ENCODE results near the gene UBXN2A. TPM values are rescaled to one million over a fixed set of nuclear protein-coding genes. Genes with fewer than 3 reads are reported as not detected.

Gene UBXN2A
- total RNA-seq, 1 donor from 2014 or later, result 16.2 TPM

GRCh38 chr2:24008672-24009366 lies 68.6 kb downstream of the UBXN2A start:
- peaks cover 16% of the 10 kb centered on the region for H3K27me3 ChIP-seq (ENCODE audit: control insufficient read depth, insufficient read depth, low read length)
- no peaks in the 10 kb centered on the region for H3K36me3 ChIP-seq (ENCODE audit: control insufficient read depth, insufficient read depth, low read length)
- H3K4me3 ChIP-seq (ENCODE audit: low read depth, low read length), result no peak overlapping the region
- no peak for DNase-seq (ENCODE audit: low read depth)
- no peak for TF ChIP-seq CTCF (IDR thresholded peaks at IDR 0.05; ENCODE audit: insufficient read depth, low read length, poor library complexity, severe bottlenecking)

GRCh38 chr2:24009367-24009679 lies 69.1 kb downstream of the UBXN2A start:
- H3K36me3 ChIP-seq (ENCODE audit: control insufficient read depth, insufficient read depth, low read length), result no peaks in the 10 kb centered on the region
- H3K27me3 ChIP-seq (ENCODE audit: control insufficient read depth, insufficient read depth, low read length), result peaks cover 16% of the 10 kb centered on the region
- no peak for DNase-seq (ENCODE audit: low read depth)
- TF ChIP-seq CTCF (IDR thresholded peaks at IDR 0.05; ENCODE audit: insufficient read depth, low read length, poor library complexity, severe bottlenecking), result no peak
- no peak overlapping the region for H3K4me3 ChIP-seq (ENCODE audit: low read depth, low read length)

GRCh38 chr2:24009680-24010476 lies 69.6 kb downstream of the UBXN2A start, which contains the start of gene MFSD2B:
Gene MFSD2B (plus strand): TSS chr2:24010085. CDS start chr2:24010097, 12 bp downstream.
- no peaks in the 10 kb centered on the region for H3K36me3 ChIP-seq (ENCODE audit: control insufficient read depth, insufficient read depth, low read length)
- no peak for TF ChIP-seq CTCF (IDR thresholded peaks at IDR 0.05; ENCODE audit: insufficient read depth, low read length, poor library complexity, severe bottlenecking)

GRCh38 chr2:24010477-24011249 lies 70.4 kb downstream of the UBXN2A start:
- Histone ChIP-seq H3K27me3 (ENCODE audit: control insufficient read depth, insufficient read depth, low read length) (peaks cover 16% of the 10 kb centered on the region), H3K4me3 (ENCODE audit: low read depth, low read length) (no peak overlapping the region), H3K36me3 (ENCODE audit: control insufficient read depth, insufficient read depth, low read length) (no peaks in the 10 kb centered on the region)
- no peak for TF ChIP-seq CTCF (IDR thresholded peaks at IDR 0.05; ENCODE audit: insufficient read depth, low read length, poor library complexity, severe bottlenecking)
- DNase-seq (ENCODE audit: low read depth), result no peak

More at GRCh38 chr2:24009680-24010476, 69.6 kb downstream of the UBXN2A start, which contains the start of gene MFSD2B:
- no peak for DNase-seq (ENCODE audit: low read depth)
- Histone ChIP-seq H3K27me3 (ENCODE audit: control insufficient read depth, insufficient read depth, low read length) (peaks cover 16% of the 10 kb centered on the region), H3K4me3 (ENCODE audit: low read depth, low read length) (peak within 1 kb of the TSS; percentile 33)

- Histone ChIP-seq H3K36me3 (ENCODE audit: control insufficient read depth, insufficient read depth, low read length) (no peaks in the 10 kb centered on the region), H3K27me3 (ENCODE audit: control insufficient read depth, insufficient read depth, low read length) (peaks cover 16% of the 10 kb centered on the region), H3K4me3 (ENCODE audit: low read depth, low read length) (no peak overlapping the region)
- DNase-seq (ENCODE audit: low read depth), result no peak
- no peak for TF ChIP-seq CTCF (IDR thresholded peaks at IDR 0.05; ENCODE audit: insufficient read depth, low read length, poor library complexity, severe bottlenecking)
These were observed 71.2 kb downstream of the UBXN2A start for GRCh38 chr2:24011250-24012104.
